Measurements from ENCODE around the gene HCAR3. TPM values are rescaled to one million over a fixed set of nuclear protein-coding genes. Genes with fewer than 3 reads are reported as not detected.
A peak's percentile ranks its signal among the peaks of the same experiment; 100 is the strongest.
"Not testable (repeated sequence)": the region's sequence is repeated elsewhere in the genome, so short reads cannot be mapped to it uniquely, and the experiment has no call there.

The HCAR3 gene
- total and polyA plus RNA-seq, 2 donors (not counting 1 experiment from before 2014, with no cell fraction given) = 0.12 to 1.2 TPM

- H3K9me3 Mint-ChIP-seq (ENCODE audit: insufficient read depth); H3K27ac Mint-ChIP-seq; H2AFZ ChIP-seq (ENCODE audit: insufficient read depth, low read depth, low read length, poor library complexity, severe bottlenecking); H3K27me3 ChIP-seq (replicated peaks in 1 of 4; ENCODE audit: control extremely low read depth in 1 of 4, control insufficient read depth in 3 of 4, insufficient read depth in 4 of 4, low read length in 3 of 4); H3K4me1 Mint-ChIP-seq; H3K27ac ChIP-seq (ENCODE audit: low read length in 2 of 2); H4K20me1 ChIP-seq (ENCODE audit: control insufficient read depth, insufficient read depth, low read length, poor library complexity, severe bottlenecking); POLR2A ChIA-PET; H3K4me3 ChIP-seq (ENCODE audit: control extremely low read depth in 1 of 5, extremely low read depth in 1 of 5, insufficient read depth in 1 of 5, low read depth in 2 of 5, low read length in 4 of 5); H3K4me2 ChIP-seq (replicated peaks; ENCODE audit: low read depth, low read length, poor library complexity, severe bottlenecking); H3K4me3 Mint-ChIP-seq; intact Hi-C loops (cut with micrococcal nuclease); DNase-seq; H3K9ac ChIP-seq (ENCODE audit: low read length); H3K36me3 ChIP-seq (replicated peaks in 1 of 2; ENCODE audit: control extremely low read depth in 1 of 2, control insufficient read depth in 1 of 2, extremely low read depth in 1 of 2, insufficient read depth in 2 of 2, low read length in 1 of 2); H3K9me3 ChIP-seq (ENCODE audit: control extremely low read depth in 1 of 3, control insufficient read depth in 2 of 3, insufficient read depth in 1 of 3, low read length in 2 of 3); ATAC-seq (ENCODE audit: low read depth); H3K79me2 ChIP-seq (ENCODE audit: control insufficient read depth, insufficient read depth, low read length); H3K27me3 Mint-ChIP-seq; H3K4me1 ChIP-seq (ENCODE audit: control insufficient read depth in 2 of 2, insufficient read depth in 2 of 2, low read length in 2 of 2); CTCF ChIA-PET: not testable (repeated sequence)
- WGBS (ENCODE audit: insufficient coverage) = 93% methylated on average over 17 of the region's 22 CpGs
These were observed 13.6 kb downstream of the HCAR3 start, which contains the start of gene HCAR2 for GRCh38 chr12:122702890-122703611. Gene HCAR2 (minus strand): TSS chr12:122703357. CDS start chr12:122703283, 74 bp downstream.

- H3K79me2 ChIP-seq (ENCODE audit: control insufficient read depth, insufficient read depth, low read length); H3K27me3 ChIP-seq (replicated peaks in 1 of 4; ENCODE audit: control extremely low read depth in 1 of 4, control insufficient read depth in 3 of 4, insufficient read depth in 4 of 4, low read length in 3 of 4); H3K4me1 Mint-ChIP-seq; H3K4me2 ChIP-seq (replicated peaks; ENCODE audit: low read depth, low read length, poor library complexity, severe bottlenecking); H3K27me3 Mint-ChIP-seq; intact Hi-C loops (cut with micrococcal nuclease); H2AFZ ChIP-seq (ENCODE audit: insufficient read depth, low read depth, low read length, poor library complexity, severe bottlenecking); CTCF ChIA-PET; H3K27ac ChIP-seq (ENCODE audit: low read length in 2 of 2); ATAC-seq (ENCODE audit: low read depth); DNase-seq; H3K9me3 Mint-ChIP-seq (ENCODE audit: insufficient read depth); H3K4me1 ChIP-seq (ENCODE audit: control insufficient read depth in 2 of 2, insufficient read depth in 2 of 2, low read length in 2 of 2); POLR2A ChIA-PET; H3K9ac ChIP-seq (ENCODE audit: low read length); H3K4me3 Mint-ChIP-seq; H3K36me3 ChIP-seq (replicated peaks in 1 of 2; ENCODE audit: control extremely low read depth in 1 of 2, control insufficient read depth in 1 of 2, extremely low read depth in 1 of 2, insufficient read depth in 2 of 2, low read length in 1 of 2); H3K27ac Mint-ChIP-seq; H4K20me1 ChIP-seq (ENCODE audit: control insufficient read depth, insufficient read depth, low read length, poor library complexity, severe bottlenecking); H3K9me3 ChIP-seq (ENCODE audit: control extremely low read depth in 1 of 3, control insufficient read depth in 2 of 3, insufficient read depth in 1 of 3, low read length in 2 of 3): not testable (repeated sequence)
- 80% methylated on average over 2 of the region's 4 CpGs for WGBS (ENCODE audit: insufficient coverage)
- peak overlapping the region in 1 of 5 experiments; percentile 38 for H3K4me3 ChIP-seq (ENCODE audit: control extremely low read depth in 1 of 5, extremely low read depth in 1 of 5, insufficient read depth in 1 of 5, low read depth in 2 of 5, low read length in 4 of 5)
These were observed 15.1 kb downstream of the HCAR3 start for GRCh38 chr12:122701481-122701880.

DNA sequence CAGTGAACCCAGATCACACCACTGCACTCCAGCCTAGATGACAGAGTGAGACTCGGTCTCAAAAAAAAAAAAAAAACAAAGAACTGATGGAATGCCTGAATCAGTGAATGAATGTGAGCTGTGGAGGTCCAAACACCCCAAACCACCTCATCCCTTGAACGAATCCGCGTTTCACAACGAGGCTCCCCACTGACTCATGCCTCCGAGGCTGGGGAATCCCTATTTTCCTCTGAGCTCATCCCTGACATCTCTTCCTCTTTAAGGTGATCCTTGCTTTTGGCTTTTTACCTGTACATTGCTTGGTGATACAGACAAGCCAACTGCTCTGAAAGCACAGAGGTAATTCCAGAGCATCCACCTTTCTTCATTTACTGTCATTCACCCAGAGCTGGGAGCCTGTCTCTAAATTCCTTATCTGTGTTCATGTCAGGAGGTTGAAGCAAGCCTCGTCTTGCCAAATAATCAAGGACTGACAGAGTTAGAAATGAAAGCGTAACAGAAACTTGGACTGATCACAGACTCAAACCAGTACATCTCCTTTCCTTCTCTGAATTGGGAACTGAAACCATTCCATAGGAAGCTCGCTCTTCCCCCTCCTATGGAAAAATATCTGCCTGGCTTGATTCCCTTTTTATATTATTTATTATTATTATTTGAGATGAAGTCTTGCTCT, 16.4 kb downstream of the HCAR3 start:
- H3K27ac Mint-ChIP-seq; H3K9ac ChIP-seq (ENCODE audit: low read length); H3K4me3 Mint-ChIP-seq; H3K4me2 ChIP-seq (replicated peaks; ENCODE audit: low read depth, low read length, poor library complexity, severe bottlenecking); CTCF ChIA-PET; intact Hi-C loops (cut with micrococcal nuclease); ATAC-seq (ENCODE audit: low read depth); H3K9me3 ChIP-seq (ENCODE audit: control extremely low read depth in 1 of 3, control insufficient read depth in 2 of 3, insufficient read depth in 1 of 3, low read length in 2 of 3); H2AFZ ChIP-seq (ENCODE audit: insufficient read depth, low read depth, low read length, poor library complexity, severe bottlenecking); DNase-seq; H4K20me1 ChIP-seq (ENCODE audit: control insufficient read depth, insufficient read depth, low read length, poor library complexity, severe bottlenecking); H3K27me3 Mint-ChIP-seq; H3K4me1 Mint-ChIP-seq; H3K27me3 ChIP-seq (replicated peaks in 1 of 4; ENCODE audit: control extremely low read depth in 1 of 4, control insufficient read depth in 3 of 4, insufficient read depth in 4 of 4, low read length in 3 of 4); POLR2A ChIA-PET; H3K27ac ChIP-seq (ENCODE audit: low read length in 2 of 2); H3K79me2 ChIP-seq (ENCODE audit: control insufficient read depth, insufficient read depth, low read length); H3K36me3 ChIP-seq (replicated peaks in 1 of 2; ENCODE audit: control extremely low read depth in 1 of 2, control insufficient read depth in 1 of 2, extremely low read depth in 1 of 2, insufficient read depth in 2 of 2, low read length in 1 of 2); H3K4me3 ChIP-seq (ENCODE audit: control extremely low read depth in 1 of 5, extremely low read depth in 1 of 5, insufficient read depth in 1 of 5, low read depth in 2 of 5, low read length in 4 of 5); H3K9me3 Mint-ChIP-seq (ENCODE audit: insufficient read depth); H3K4me1 ChIP-seq (ENCODE audit: control insufficient read depth in 2 of 2, insufficient read depth in 2 of 2, low read length in 2 of 2): not testable (repeated sequence)
- no CpG with 5 or more reads among the region's 9 CpGs for WGBS (ENCODE audit: insufficient coverage)

GRCh38 chr12:122696922-122697321, 19.7 kb downstream of the HCAR3 start:
- H2AFZ ChIP-seq (ENCODE audit: insufficient read depth, low read depth, low read length, poor library complexity, severe bottlenecking); H3K4me2 ChIP-seq (replicated peaks; ENCODE audit: low read depth, low read length, poor library complexity, severe bottlenecking): not testable (repeated sequence)

More at GRCh38 chr12:122696922-122697321, 19.7 kb downstream of the HCAR3 start:
- H4K20me1 ChIP-seq (ENCODE audit: control insufficient read depth, insufficient read depth, low read length, poor library complexity, severe bottlenecking); H3K27ac Mint-ChIP-seq; H3K79me2 ChIP-seq (ENCODE audit: control insufficient read depth, insufficient read depth, low read length); H3K4me1 Mint-ChIP-seq; H3K4me3 Mint-ChIP-seq; POLR2A ChIA-PET; H3K4me3 ChIP-seq (ENCODE audit: control extremely low read depth in 1 of 5, extremely low read depth in 1 of 5, insufficient read depth in 1 of 5, low read depth in 2 of 5, low read length in 4 of 5); H3K27me3 Mint-ChIP-seq; H3K27ac ChIP-seq (ENCODE audit: low read length in 2 of 2); H3K9me3 ChIP-seq (ENCODE audit: control extremely low read depth in 1 of 3, control insufficient read depth in 2 of 3, insufficient read depth in 1 of 3, low read length in 2 of 3); H3K9ac ChIP-seq (ENCODE audit: low read length); intact Hi-C loops (cut with micrococcal nuclease); H3K36me3 ChIP-seq (replicated peaks in 1 of 2; ENCODE audit: control extremely low read depth in 1 of 2, control insufficient read depth in 1 of 2, extremely low read depth in 1 of 2, insufficient read depth in 2 of 2, low read length in 1 of 2); DNase-seq; H3K4me1 ChIP-seq (ENCODE audit: control insufficient read depth in 2 of 2, insufficient read depth in 2 of 2, low read length in 2 of 2); ATAC-seq (ENCODE audit: low read depth); H3K27me3 ChIP-seq (replicated peaks in 1 of 4; ENCODE audit: control extremely low read depth in 1 of 4, control insufficient read depth in 3 of 4, insufficient read depth in 4 of 4, low read length in 3 of 4); CTCF ChIA-PET; H3K9me3 Mint-ChIP-seq (ENCODE audit: insufficient read depth): not testable (repeated sequence)
- 100% methylated on average over 2 of the region's 2 CpGs for whole genome bisulfite sequencing (ENCODE audit: insufficient coverage)

Data from B cell (primary cell).